M059J (cell line): Measurements from ENCODE around the gene PRKCG. TPM values are rescaled to one million over a fixed set of nuclear protein-coding genes. Genes with fewer than 3 reads are reported as not detected.

Experiments used
- DNase-seq: peaks from one replicate; pipeline ENCODE4 v3.0.0-alpha.2; 2012; ENCODE audit warnings: low read depth
- total RNA-seq: library from RNA; depleted of rRNA; stranded (reverse); fragments of >200 nt; shearing (Covaris generic); gene quantifications from 2 replicates; pipeline ENCODE4 v1.2.3, GENCODE V29; 2014

PRKCG gene
- total RNA-seq, 1 experiment from 2014 or later: not detected

- no peak for DNase-seq
Measured at GRCh38 chr19:53898636-53899341, 16.8 kb downstream of the PRKCG start.

GRCh38 chr19:53900191-53900860 is 18.3 kb downstream of the PRKCG start:
- no peak for DNase-seq

- peak; percentile 53 for DNase-seq
Measured at GRCh38 chr19:53903055-53903680, 21.2 kb downstream of the PRKCG start.

- no peak for DNase-seq
Measured at GRCh38 chr19:53904909-53905308, 22.9 kb downstream of the PRKCG start.

GRCh38 chr19:53905787-53906186 is 23.8 kb downstream of the PRKCG start:
- DNase-seq: no peak

GRCh38 chr19:53906211-53907192 is 24.5 kb downstream of the PRKCG start:
- no peak for DNase-seq

GRCh38 chr19:53907193-53907581 is 25.2 kb downstream of the PRKCG start:
- DNase-seq: no peak

- no peak for DNase-seq
Measured at GRCh38 chr19:53907690-53908089, 25.7 kb downstream of the PRKCG start.

GRCh38 chr19:53908106-53908934 is 26.3 kb downstream of the PRKCG start:
- peak; percentile 61 for DNase-seq

GRCh38 chr19:53908935-53909415 is 27.0 kb downstream of the PRKCG start, which contains the start of gene CACNG7:
CACNG7 (plus strand) TSS chr19:53909278; CDS start chr19:53912832, 3,554 bp downstream.
- no peak for DNase-seq

- no peak for DNase-seq
Measured at GRCh38 chr19:53909471-53910169, 27.6 kb downstream of the PRKCG start.

GRCh38 chr19:53910170-53910518 is 28.1 kb downstream of the PRKCG start:
- DNase-seq: no peak

- no peak for DNase-seq
Measured at GRCh38 chr19:53912653-53913052, 30.7 kb downstream of the PRKCG start.

GRCh38 chr19:53915000-53915399 is 33.0 kb downstream of the PRKCG start:
- no peak for DNase-seq

GRCh38 chr19:53916004-53916403 is 34.0 kb downstream of the PRKCG start:
- DNase-seq: no peak

- DNase-seq: no peak
Measured at GRCh38 chr19:53917356-53917755, 35.4 kb downstream of the PRKCG start.

- peak; percentile 63 for DNase-seq
Measured at GRCh38 chr19:53927739-53928138, 45.7 kb downstream of the PRKCG start.

- DNase-seq: no peak
Measured at GRCh38 chr19:53936029-53936428, 54.0 kb downstream of the PRKCG start.

- DNase-seq: no peak
Measured at GRCh38 chr19:53942001-53942786, 60.2 kb downstream of the PRKCG start.
